ENCODE measurements around the gene UNC5C.

The UNC5C gene

DNA sequence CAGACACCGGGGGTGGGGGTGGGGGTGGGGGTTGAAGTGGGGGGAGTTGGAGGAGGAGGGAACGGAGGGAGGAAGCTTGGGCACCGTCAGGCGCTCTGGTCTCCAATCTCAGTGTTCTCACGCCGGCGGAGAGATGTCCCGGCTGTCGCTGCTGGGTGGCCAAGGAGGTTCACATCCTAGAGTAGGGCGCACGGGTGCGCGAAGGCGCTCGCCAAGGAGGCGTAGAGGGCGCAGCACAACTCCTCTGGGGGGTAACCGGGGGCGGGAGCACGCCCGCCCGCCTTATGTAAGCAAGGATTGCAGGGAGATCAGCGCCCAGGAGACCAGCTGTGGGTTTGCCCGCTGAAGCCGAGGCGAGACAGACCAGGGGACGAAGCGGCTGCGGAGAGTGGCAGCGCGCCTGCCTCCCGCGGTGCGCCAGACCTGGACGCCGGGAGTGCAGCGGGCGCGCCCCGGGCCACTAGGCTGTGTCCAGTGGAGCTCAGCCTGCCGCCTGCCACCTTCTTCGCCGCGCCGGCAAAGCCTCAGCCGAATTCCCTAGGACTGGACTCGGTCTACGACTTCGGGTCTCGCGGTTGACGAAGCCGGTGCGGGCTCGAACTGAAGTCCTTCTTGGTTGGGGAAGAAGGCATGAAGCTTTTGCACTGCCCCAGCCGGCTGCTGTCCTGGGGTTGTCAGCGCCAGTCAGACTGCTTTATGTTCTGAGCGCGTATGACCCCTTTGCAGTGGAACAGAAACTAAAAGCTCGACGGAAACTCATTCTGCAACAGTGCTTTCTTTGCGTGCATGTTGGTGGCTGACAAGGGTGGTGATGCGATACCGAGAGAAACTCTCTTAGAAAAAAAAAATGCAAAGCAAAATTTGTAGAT, 707 bp upstream of the UNC5C start:
- H3K36me3 ChIP-seq (ENCODE audit: control insufficient read depth, insufficient read depth, low read length): no peaks in the 10 kb centered on the region
- peak; percentile 39 for DNase-seq (ENCODE audit: extremely low read depth, insufficient read length)

DNA sequence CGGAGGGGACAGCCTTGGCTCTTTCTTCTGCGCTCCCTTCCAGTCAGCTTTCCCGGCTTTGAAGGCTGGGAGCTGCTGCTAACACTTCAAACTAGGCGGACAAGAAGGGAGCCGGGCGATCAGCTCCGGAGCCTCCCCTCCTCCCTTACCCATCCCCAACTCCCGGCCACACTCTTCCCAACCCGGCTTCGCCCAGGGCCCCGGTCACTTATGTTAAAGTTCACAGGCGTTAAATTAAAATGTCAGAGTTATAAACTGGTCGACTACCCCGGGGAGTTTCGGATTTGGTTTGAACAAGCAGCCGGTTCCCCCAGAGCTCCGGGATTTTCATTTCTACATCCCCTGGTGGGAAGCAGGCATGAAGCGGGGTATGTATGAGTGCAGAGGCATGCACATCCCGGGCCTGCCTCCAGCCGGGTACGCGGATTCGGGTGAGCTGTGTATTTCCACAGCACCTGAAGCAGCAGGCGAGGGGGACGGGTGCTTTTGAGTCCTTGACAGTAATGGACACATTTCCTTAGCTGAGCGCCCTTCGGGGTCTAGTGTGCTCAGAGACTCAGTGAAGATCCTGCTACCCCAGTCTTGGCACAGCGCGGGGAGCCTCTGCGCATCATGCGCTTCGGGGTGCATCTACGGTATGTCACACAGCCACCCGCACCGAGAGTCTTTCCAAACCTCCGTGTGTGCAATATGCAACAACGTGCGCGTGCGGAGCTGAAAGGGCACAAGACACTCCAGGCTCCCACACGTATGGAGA, 880 bp downstream of the UNC5C start:
- peak; percentile 15 for DNase-seq (ENCODE audit: extremely low read depth, insufficient read length)
- no peak overlapping the region for H3K4me3 ChIP-seq (replicated peaks; ENCODE audit: low read depth, low read length)

More for the DNA sequence above, 707 bp upstream of the UNC5C start:
- TF ChIP-seq, protein P1, sequence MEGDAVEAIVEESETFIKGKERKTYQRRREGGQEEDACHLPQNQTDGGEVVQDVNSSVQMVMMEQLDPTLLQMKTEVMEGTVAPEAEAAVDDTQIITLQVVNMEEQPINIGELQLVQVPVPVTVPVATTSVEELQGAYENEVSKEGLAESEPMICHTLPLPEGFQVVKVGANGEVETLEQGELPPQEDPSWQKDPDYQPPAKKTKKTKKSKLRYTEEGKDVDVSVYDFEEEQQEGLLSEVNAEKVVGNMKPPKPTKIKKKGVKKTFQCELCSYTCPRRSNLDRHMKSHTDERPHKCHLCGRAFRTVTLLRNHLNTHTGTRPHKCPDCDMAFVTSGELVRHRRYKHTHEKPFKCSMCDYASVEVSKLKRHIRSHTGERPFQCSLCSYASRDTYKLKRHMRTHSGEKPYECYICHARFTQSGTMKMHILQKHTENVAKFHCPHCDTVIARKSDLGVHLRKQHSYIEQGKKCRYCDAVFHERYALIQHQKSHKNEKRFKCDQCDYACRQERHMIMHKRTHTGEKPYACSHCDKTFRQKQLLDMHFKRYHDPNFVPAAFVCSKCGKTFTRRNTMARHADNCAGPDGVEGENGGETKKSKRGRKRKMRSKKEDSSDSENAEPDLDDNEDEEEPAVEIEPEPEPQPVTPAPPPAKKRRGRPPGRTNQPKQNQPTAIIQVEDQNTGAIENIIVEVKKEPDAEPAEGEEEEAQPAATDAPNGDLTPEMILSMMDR (IDR thresholded peaks at IDR 0.05; ENCODE audit: insufficient read depth, low read length, poor library complexity, severe bottlenecking): no peak
- Histone ChIP-seq H3K4me3 (replicated peaks; ENCODE audit: low read depth, low read length) (peak overlapping the region; percentile 42), H3K27me3 (replicated peaks; ENCODE audit: control insufficient read depth, insufficient read depth, low read length) (no peaks in the 10 kb centered on the region)

DNA sequence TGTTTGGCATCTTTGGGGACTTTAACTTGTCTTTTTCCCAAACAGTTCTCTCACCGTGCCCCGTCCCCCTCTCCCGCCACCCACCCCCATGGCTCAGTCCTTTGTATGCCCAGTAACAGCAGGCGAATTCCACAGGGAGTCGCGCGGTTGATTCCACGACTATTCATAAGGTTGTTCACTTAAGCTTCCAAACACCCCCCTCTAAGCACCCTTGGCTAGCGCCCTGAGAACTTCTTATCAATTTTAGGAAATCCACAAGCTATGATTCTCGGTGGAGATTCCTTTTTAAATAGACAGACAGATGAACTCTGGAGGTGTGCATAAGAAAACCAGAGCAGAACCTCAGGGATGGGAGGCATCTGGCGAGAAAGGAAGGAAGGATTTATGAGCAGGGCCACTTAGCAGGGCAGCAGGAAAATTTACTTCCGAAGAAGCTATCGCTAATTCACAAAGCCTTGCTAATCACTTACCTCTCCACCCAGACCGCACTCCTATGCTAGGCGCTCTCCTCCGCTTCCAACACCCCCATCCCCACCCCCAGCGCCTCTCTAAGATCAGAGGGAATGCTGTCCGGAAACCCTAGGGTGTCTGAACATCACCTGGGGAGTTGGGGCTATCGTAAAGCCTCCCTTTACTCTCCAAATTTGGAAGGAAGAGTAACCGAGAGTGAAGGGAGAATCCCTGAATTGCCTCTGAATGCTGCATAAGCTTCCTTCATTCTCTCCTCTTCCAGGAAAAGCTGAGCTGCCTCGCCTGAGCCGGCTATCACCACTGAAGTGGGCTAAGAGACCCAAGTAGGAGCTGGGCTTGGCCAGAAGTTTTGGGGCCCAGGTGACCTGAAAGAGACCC, 1.7 kb downstream of the UNC5C start:
- H3K27me3 ChIP-seq (replicated peaks; ENCODE audit: control insufficient read depth, insufficient read depth, low read length): no peaks in the 10 kb centered on the region
- no peak for DNase-seq (ENCODE audit: extremely low read depth, insufficient read length)

More for the DNA sequence above, 880 bp downstream of the UNC5C start:
- Histone ChIP-seq H3K27me3 (replicated peaks; ENCODE audit: control insufficient read depth, insufficient read depth, low read length) (no peaks in the 10 kb centered on the region), H3K36me3 (ENCODE audit: control insufficient read depth, insufficient read depth, low read length) (no peaks in the 10 kb centered on the region)
- TF ChIP-seq, protein P1 (IDR thresholded peaks at IDR 0.05; ENCODE audit: insufficient read depth, low read length, poor library complexity, severe bottlenecking): no peak

DNA sequence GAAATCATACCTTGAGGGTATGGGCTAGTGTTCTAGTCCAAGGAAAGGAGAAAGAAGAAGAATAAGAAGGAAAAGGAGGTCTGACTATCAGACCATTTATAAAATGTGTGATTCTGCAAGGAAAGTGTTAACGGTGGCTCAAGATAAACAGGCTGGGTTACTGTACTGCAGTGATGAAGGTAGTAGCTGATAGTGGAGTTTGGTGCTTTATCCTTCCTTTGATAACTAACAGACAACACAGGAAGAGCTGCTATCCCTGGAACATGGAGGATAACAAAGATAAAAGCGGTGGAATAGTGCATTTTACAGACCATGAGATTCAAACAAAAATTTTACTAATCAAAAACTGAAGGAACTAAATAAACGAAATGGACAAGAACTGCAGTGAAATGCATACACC, 2.6 kb downstream of the UNC5C start:
- Histone ChIP-seq H3K27me3 (replicated peaks; ENCODE audit: control insufficient read depth, insufficient read depth, low read length) (no peaks in the 10 kb centered on the region), H3K36me3 (ENCODE audit: control insufficient read depth, insufficient read depth, low read length) (no peaks in the 10 kb centered on the region), H3K4me3 (replicated peaks; ENCODE audit: low read depth, low read length) (no peak overlapping the region)
- TF ChIP-seq, protein P1 (IDR thresholded peaks at IDR 0.05; ENCODE audit: insufficient read depth, low read length, poor library complexity, severe bottlenecking): no peak
- no peak for DNase-seq (ENCODE audit: extremely low read depth, insufficient read length)

More for the DNA sequence above, 1.7 kb downstream of the UNC5C start:
- Histone ChIP-seq H3K4me3 (replicated peaks; ENCODE audit: low read depth, low read length) (no peak overlapping the region), H3K36me3 (ENCODE audit: control insufficient read depth, insufficient read depth, low read length) (no peaks in the 10 kb centered on the region)
- TF ChIP-seq, protein P1 (IDR thresholded peaks at IDR 0.05; ENCODE audit: insufficient read depth, low read length, poor library complexity, severe bottlenecking): no peak

DNA sequence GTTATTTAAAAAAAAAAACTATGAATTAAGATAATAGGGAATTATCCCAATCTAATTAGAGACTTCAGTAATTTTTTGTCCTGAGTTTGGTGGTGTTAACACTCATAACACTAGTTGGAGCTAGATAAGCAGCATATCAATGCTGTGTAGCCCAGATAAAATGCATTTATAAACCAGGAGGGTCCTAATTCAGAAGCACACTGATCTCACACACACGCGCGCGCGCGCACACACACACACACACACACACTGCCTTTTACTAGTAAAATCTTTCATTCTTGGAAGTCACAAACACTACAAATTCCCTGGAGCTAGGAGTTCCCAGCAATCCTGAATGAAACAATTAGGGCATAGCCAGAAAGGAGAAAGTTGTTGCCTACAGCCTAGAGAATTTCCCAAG, 3.2 kb downstream of the UNC5C start:
- no peak overlapping the region for H3K4me3 ChIP-seq (replicated peaks; ENCODE audit: low read depth, low read length)
- TF ChIP-seq, protein P1 (IDR thresholded peaks at IDR 0.05; ENCODE audit: insufficient read depth, low read length, poor library complexity, severe bottlenecking): no peak

More for the DNA sequence above, 3.2 kb downstream of the UNC5C start:
- no peaks in the 10 kb centered on the region for H3K27me3 ChIP-seq (replicated peaks; ENCODE audit: control insufficient read depth, insufficient read depth, low read length)
- no peaks in the 10 kb centered on the region for H3K36me3 ChIP-seq (ENCODE audit: control insufficient read depth, insufficient read depth, low read length)
- DNase-seq (ENCODE audit: extremely low read depth, insufficient read length): no peak
